Lung microvascular endothelial cell (primary cell): ENCODE measurements around the gene DELE1. TPM values are rescaled to one million over a fixed set of nuclear protein-coding genes. Genes with fewer than 3 reads are reported as not detected.

Experiments used
- total RNA-seq: library from RNA; depleted of rRNA; stranded (reverse); fragments of >200 nt; gene quantifications from 2 replicates; pipeline ENCODE4 v1.2.1, GENCODE V29; 2014

Gene DELE1
- total RNA-seq, 1 donor from 2014 or later: 53.2 TPM

Other genes with a start within 250 kb of the DELE1 start
- 22.4 and 30.8 TPM in 2 replicates for gene ARAP3, start 241.6 kb upstream of the DELE1 start, total RNA-seq
- gene PCDH1, start 45.5 kb upstream of the DELE1 start, total RNA-seq: 6.2 and 43.8 TPM in 2 replicates
- 12.7 and 22.2 TPM in 2 replicates for gene PCDH12, start 34.3 kb downstream of the DELE1 start, total RNA-seq
- 37.3 and 46.6 TPM in 2 replicates for gene RNF14, start 45.2 kb downstream of the DELE1 start, total RNA-seq
- 22.6 and 27.7 TPM in 2 replicates for gene GNPDA1, start 89.2 kb downstream of the DELE1 start, total RNA-seq
- 37.7 and 53.0 TPM in 2 replicates for gene NDFIP1, start 184.9 kb downstream of the DELE1 start, total RNA-seq